Fibroblast of skin of scalp (primary cell): ENCODE results near the gene ZMPSTE24.

Experiments
- DNase-seq: peaks from one replicate; pipeline ENCODE4 v3.0.0-alpha.2; 2013

ZMPSTE24 gene

GRCh38 chr1:40264354-40264781 lies 6.3 kb downstream of the ZMPSTE24 start:
- DNase-seq, result no peak

- DNase-seq, result no peak
Observed at GRCh38 chr1:40265298-40265697, 7.3 kb downstream of the ZMPSTE24 start.

GRCh38 chr1:40265919-40266318 lies 7.9 kb downstream of the ZMPSTE24 start:
- no peak for DNase-seq

DNA sequence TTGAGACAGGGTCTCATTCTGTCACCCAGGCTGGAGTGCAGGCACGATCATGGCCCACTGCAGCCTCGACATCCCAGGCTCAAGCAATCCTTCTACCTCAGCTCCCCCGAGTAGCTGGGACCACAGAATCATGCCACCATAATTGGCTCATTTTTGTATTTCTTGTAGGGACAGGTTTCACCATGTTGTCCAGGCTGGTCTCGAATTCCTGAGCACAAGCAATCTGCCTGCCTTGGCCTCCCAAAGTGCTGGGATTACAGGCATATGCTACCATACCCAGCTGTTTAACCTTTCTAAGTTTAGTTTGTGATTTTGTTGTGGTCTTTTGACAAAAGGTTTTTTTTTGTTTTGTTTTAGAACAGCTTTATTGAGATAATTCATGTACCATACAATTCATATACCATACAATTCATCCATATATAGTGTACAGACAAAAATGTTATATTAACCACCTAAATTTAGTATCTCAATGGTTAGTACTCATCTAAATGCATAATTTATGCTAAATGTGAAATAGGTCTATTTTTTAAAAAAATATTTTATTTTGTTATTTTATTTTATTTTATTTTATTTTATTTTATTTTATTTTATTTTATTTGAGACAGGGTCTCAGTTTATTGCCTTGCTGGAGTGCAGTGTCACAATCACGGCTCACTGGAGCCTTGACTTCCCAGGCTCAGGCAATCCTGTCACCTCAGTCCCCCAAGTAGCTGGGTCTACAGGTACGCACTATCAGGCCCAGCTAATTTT lies 8.9 kb downstream of the ZMPSTE24 start:
- no peak for DNase-seq

- peak; percentile 92 for DNase-seq
Observed at GRCh38 chr1:40267767-40268187, 9.7 kb downstream of the ZMPSTE24 start.

- no peak for DNase-seq
Observed at GRCh38 chr1:40268211-40268610, 10.2 kb downstream of the ZMPSTE24 start.

DNA sequence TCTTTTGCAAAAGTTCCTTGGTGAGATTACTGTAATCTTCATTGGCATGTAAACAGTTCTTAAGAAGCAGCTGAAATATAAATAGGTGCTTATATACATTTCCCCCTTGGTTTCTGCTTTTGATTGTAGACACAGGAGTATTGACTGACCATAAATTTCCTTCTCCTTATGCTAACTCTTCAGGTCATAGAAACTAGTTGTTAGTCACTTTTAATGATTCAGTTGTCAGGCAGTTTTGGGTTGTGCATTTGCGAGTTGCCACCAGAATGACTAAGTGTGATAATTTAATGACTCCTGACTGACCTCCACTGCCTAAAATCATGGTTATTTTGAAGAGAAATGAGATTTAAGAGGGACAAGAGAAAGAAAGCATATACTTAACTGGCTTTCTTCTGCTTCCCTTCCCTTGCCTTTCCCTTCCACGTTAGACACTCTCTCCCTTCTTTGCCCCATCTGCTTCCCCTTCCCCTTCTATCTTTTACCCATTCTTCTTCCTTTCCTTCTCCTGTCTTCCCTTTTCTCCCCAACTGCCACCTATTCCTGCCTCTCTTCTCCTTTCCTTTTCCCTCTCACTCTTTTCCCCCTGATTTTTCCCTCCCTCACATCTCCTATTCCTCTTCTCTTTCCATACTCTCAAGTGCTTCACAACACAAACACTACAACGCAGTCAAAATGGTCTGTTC lies 12.3 kb downstream of the ZMPSTE24 start:
- peak; percentile 17 for DNase-seq

- no peak for DNase-seq
Observed at GRCh38 chr1:40272653-40273213, 14.7 kb downstream of the ZMPSTE24 start.

GRCh38 chr1:40273547-40274166 lies 15.6 kb downstream of the ZMPSTE24 start:
- DNase-seq, result no peak

GRCh38 chr1:40274331-40274730 lies 16.3 kb downstream of the ZMPSTE24 start:
- no peak for DNase-seq

DNA sequence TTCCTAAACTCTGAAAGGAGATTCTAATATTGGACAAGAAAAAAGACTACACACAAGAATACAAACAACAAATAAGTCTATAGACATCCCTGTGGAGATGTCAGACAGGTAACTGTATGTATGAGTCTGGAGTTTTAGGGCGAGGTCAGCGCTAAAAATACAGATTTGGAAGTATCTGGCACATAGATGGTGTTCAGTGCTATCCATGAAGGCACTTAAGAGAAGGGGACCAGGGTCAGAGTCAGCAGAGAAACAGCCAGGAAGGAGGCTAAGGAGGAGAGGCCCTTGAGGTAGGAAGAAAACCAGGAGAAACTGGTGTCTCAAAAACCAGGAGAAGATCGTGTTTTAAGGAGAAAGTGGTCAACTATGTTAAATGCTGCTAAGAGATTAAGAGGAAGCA lies 18.1 kb downstream of the ZMPSTE24 start:
- DNase-seq, result no peak

DNA sequence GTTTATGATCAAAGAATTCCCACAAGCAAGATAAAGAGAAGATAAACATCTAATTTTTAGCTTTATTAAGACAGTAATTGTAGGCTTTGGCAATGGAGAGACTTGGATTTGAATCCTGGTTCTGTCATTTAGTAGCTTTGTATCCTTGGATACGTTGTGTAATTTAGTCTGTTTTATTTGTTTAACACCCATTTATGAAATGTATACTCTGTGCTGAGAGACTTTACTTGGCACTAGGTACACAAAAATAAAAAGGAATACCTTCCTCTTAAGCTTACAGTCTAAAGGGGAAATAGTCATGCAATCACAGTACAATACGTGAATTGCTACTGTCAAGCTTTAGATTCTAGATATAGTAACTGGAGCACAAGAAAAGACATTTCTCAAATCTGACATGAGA lies 23.8 kb downstream of the ZMPSTE24 start:
- no peak for DNase-seq

DNA sequence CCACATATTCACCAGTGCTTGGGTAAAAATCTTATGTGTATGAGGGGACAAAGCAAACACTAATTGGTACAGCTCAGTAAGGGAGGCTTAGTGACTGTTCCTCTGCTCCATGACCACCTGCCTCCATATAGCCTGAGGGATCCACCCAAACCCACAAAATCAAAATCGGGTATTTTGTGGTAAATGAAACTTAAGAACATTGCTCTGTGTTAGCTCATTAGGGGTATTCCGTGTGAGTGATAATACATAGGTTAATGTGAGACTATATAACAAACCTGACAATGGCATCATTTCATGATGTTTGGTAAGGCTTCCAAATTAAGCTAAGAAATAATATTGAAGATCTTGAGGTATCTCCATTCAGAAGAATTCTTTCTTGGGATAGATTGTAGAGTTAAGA lies 33.3 kb downstream of the ZMPSTE24 start:
- DNase-seq, result no peak

DNA sequence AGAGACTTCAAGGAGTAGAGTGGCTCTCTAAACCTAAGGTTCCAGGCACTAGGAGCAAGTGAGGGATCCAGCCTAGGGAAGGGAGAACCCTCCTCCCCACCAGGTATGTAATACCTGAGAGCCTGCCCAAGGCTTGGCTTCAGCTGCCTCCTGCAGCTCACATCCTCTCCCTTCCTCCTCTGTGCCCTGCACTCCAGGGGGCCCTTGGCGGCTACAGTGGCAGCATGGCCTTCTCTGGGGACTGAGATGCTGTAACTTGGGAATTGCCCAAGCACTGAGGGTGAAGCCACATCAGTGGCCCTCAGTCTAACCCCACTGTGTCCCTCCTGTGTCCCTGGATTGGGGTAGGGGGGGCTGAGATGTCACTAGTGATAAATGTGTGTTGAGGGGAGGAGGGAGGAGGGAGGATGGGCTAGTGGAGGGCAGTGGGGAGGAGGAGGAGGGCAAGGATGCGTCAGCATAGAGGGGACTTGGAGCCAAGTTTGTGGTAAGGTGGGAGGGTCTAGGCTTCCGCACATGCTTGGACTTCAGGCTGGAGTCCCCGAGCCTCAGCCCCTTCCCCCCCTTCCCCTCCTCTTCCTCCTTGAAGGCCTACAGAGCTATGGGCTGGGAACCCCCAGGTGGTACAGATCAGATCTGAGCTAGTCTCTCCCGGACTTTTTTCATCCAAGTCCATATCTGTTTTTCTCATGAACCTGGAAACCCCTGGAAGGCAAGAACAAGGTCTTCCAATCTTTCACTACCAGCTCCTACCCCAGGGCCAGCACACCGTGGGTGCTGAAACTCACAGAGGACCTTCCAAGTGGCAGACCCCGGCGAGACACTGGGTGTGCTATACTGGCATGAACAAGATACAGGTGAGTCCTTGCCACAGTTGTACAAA lies 41.6 kb downstream of the ZMPSTE24 start:
- DNase-seq, result peak; percentile 46

- DNase-seq, result no peak
Observed at GRCh38 chr1:40300249-40300567, 42.2 kb downstream of the ZMPSTE24 start.

DNA sequence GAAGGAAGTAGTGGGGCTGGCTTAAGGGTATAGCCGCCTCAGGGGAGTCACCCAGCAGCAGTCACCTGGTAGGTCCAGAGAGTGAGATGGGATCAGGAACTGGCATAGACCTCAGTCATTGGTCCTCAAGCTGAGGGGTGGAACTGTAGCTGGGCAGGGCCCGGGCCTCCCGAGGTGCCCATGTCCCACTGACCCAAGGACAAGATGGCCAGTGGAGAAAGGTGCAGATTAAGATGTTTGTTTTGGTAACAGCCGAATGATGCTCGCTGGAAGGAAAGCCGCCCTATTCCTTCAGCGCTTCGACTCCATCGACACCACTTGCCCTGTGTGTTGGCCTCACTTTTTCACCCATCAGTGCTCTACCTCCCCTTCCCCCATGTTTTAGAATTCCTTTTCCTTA lies 42.6 kb downstream of the ZMPSTE24 start:
- no peak for DNase-seq

- no peak for DNase-seq
Observed at GRCh38 chr1:40301066-40301465, 43.0 kb downstream of the ZMPSTE24 start.

DNA sequence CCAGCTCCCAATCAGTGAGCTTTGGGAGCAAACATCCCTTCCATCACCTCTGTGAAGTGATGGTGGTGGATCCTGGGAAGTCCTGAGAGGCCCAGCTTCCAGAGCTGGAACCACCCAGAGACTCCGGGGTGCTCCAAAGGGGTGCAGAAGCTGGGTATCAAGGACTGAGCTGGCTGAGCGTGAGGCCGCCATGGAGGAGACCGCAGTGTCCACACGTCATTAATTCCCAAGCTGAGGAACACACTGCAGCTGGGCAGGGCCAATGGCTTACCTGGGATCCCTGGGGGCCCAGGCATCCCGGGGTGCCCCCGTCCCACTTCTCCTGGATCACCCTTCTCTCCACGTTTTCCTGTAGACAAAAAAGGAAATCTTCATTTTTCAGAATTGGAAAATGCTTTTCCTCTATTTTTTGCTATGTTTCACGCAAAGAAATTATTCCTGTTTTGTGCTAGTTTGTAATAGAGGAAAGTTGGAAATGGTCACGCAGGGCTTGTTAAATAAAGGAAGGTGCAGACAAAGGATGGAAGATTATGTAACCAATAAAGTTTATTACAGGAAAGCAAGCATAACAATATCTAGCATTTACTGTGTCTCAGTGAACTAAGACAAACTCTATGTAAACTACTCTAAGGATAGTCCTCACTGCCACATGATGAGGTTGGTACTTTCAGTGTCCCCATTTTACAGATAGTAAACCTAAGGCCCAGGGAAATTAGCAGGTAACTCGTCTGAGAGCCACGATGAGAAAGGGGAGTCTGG lies 43.7 kb downstream of the ZMPSTE24 start:
- DNase-seq, result no peak

DNA sequence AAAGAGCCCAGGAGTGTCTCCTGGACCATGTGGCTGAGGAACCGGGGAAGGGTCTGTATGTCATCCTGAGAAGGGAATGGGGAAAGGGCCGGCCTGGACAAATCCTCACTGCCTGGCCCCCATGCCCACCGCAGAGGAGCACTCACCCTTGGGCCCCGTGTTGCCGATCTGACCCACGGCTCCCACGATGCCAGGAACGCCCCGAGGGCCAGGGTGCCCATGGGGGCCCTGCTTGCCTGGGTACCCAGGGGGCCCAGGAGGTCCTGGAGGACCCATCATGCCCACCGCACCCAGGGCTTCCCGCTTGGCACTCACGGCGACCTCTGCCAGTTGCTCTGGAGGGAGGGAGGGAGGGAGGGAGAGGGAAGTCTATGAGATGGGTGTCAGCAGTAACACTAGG lies 44.4 kb downstream of the ZMPSTE24 start:
- DNase-seq, result no peak

DNA sequence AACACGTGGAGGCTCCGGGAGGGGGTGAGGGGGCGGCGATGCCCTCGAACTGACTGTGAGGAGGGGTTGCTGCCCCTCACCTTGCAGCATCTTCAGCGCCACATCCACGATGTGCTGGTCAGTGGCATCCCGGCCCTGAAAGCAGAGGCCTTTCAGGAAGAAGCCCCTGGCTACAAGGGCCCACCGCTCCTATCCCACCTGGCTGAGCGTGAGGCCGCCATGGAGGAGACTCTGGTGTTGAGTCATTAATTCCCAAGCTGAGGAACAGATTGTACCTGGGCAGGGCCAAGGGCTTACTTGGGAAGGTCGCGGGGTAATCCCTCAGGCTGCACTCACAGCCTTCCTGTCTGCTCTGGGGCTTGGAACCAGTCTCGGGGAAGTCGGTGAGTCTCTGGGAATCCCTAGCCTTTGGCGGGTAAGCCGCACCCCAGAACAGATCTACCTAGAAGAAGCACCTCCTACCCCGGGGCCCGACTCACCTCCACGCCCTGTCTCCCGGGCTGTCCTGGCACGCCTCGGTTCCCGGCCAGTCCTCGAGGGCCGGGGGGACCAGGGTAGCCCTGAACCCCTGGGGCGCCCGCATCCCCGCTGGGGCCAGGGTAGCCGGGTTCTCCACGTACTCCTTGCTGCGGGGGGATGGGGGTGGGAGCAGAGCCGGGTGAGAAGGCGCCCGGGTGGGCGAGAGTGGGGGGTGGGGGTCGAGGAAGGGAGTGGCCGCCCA lies 45.2 kb downstream of the ZMPSTE24 start:
- no peak for DNase-seq

GRCh38 chr1:40303790-40304189 lies 45.8 kb downstream of the ZMPSTE24 start:
- no peak for DNase-seq
